HEK293 (cell line): ENCODE measurements around the gene PLEKHG4B.

Source experiments
- CTCF ChIA-PET: fragments of 350-600 bp; formaldehyde crosslinking; extraction: SDS; loops from one replicate; lab custom pipeline; 2021; ENCODE audit warnings: antibody characterized with exemption; lab: Yijun Ruan, JAX
- POLR2A ChIA-PET: fragments of 300-600 bp; formaldehyde crosslinking; extraction: SDS; loops from one replicate; lab custom pipeline; 2020; ENCODE audit warnings: antibody characterized with exemption, inconsistent platforms; lab: Yijun Ruan, JAX
- H3K27ac ChIP-seq: fragments of 200-500 bp; sonication (Bioruptor generic); 2 replicates; pipeline ENCODE4 v1.5.1; 2014; ENCODE audit warnings: low read depth, low read length, control low read depth, inconsistent platforms; ENCODE audit errors: extremely low read depth
- H3K36me3 ChIP-seq, 2 experiments: fragments of 200-500 bp in 1 of 2; sonication (Bioruptor generic) in 1 of 2; 1 replicate in 1 of 2; 2 replicates in 1 of 2; pipeline ENCODE4 v1.5.1; 2014 to 2017; ENCODE audit warnings: inconsistent platforms in 2 of 2, low read length in 2 of 2; ENCODE audit not compliant: control insufficient read depth in 2 of 2, insufficient read depth in 1 of 2
- H3K4me1 ChIP-seq: fragments of 200-500 bp; sonication (Bioruptor generic); 2 replicates; pipeline ENCODE4 v1.5.1; 2014; ENCODE audit warnings: mild to moderate bottlenecking, low read length, inconsistent platforms; ENCODE audit not compliant: control insufficient read depth, insufficient read depth
- H3K4me3 ChIP-seq: 2 replicates; pipeline ENCODE4 v1.5.1; 2011; ENCODE audit warnings: low read depth, mild to moderate bottlenecking, control low read depth, low read length, moderate library complexity
- H3K9me3 ChIP-seq: fragments of 200-500 bp; sonication (Bioruptor generic); 2 replicates; pipeline ENCODE4 v1.5.1; 2014; ENCODE audit warnings: low read depth, low read length, inconsistent platforms; ENCODE audit not compliant: control insufficient read depth, insufficient read depth
- ATF2 ChIP-seq: fragments of 450-650 bp; formaldehyde crosslinking; IDR thresholded peaks from 2 replicates; pipeline ENCODE4 v1.5.1; 2016; ENCODE audit warnings: missing biosample characterization, missing genetic modification characterization, low read depth
- GLI2 ChIP-seq: fragments of 450-650 bp; formaldehyde crosslinking; IDR thresholded peaks from 2 replicates; pipeline ENCODE4; 2017; ENCODE audit warnings: missing biosample characterization, missing genetic modification characterization, low read depth, borderline replicate concordance
- HOXD13 ChIP-seq: sonication (generic); formaldehyde crosslinking; IDR thresholded peaks from 2 replicates; pipeline ENCODE4 v1.8.0; 2022; ENCODE audit warnings: missing genetic modification reagents, borderline replicate concordance
- IKZF3 ChIP-seq: fragments of 450-650 bp; IDR thresholded peaks from 2 replicates; pipeline ENCODE4 v1.5.0; 2018; ENCODE audit warnings: missing biosample characterization, mild to moderate bottlenecking, missing genetic modification characterization, moderate library complexity
- MZF1 ChIP-seq: fragments of 450-650 bp; formaldehyde crosslinking; IDR thresholded peaks from 2 replicates; pipeline ENCODE4 v1.5.1; 2017; ENCODE audit warnings: missing biosample characterization, missing genetic modification characterization, borderline replicate concordance
- PRDM2 ChIP-seq: fragments of 450-650 bp; formaldehyde crosslinking; IDR thresholded peaks from 2 replicates; pipeline ENCODE4 v1.5.1; 2016; ENCODE audit warnings: missing biosample characterization, missing genetic modification characterization, borderline replicate concordance
- SALL2 ChIP-seq: fragments of 450-650 bp; formaldehyde crosslinking; IDR thresholded peaks from 2 replicates; pipeline ENCODE4 v1.5.0; 2017; ENCODE audit warnings: missing biosample characterization, mild to moderate bottlenecking, missing genetic modification characterization, borderline replicate concordance
- ZBTB7A ChIP-seq: fragments of 450-650 bp; formaldehyde crosslinking; IDR thresholded peaks from 2 replicates; pipeline ENCODE4 v1.5.1; 2016; ENCODE audit warnings: low read depth, missing biosample characterization, missing genetic modification characterization
- ZNF132 ChIP-seq: fragments of 450-650 bp; formaldehyde crosslinking; IDR thresholded peaks from 2 replicates; pipeline ENCODE4 v1.5.1; 2017; ENCODE audit warnings: missing biosample characterization, missing genetic modification characterization, borderline replicate concordance
- ZNF16 ChIP-seq: fragments of 450-650 bp; formaldehyde crosslinking; IDR thresholded peaks from 2 replicates; pipeline ENCODE4 v1.5.1; 2016; ENCODE audit warnings: low read depth, missing biosample characterization, missing genetic modification characterization
- ZNF18 ChIP-seq: fragments of 450-650 bp; formaldehyde crosslinking; IDR thresholded peaks from 2 replicates; pipeline ENCODE4 v1.5.1; 2016; ENCODE audit warnings: missing biosample characterization, missing genetic modification characterization
- ZNF488 ChIP-seq: fragments of 450-650 bp; formaldehyde crosslinking; IDR thresholded peaks from 2 replicates; pipeline ENCODE4 v1.5.1; 2016; ENCODE audit warnings: missing biosample characterization, missing genetic modification characterization
- ZNF510 ChIP-seq: fragments of 450-650 bp; formaldehyde crosslinking; IDR thresholded peaks from 2 replicates; pipeline ENCODE4 v1.5.1; 2018; ENCODE audit warnings: mild to moderate bottlenecking, missing genetic modification characterization, missing biosample characterization; ENCODE audit not compliant: insufficient replicate concordance
- ZNF521 ChIP-seq: fragments of 450-650 bp; formaldehyde crosslinking; IDR thresholded peaks from 2 replicates; pipeline ENCODE4 v1.5.1; 2017; ENCODE audit warnings: missing biosample characterization, mild to moderate bottlenecking, missing genetic modification characterization
- ZNF624 ChIP-seq: fragments of 450-650 bp; formaldehyde crosslinking; IDR thresholded peaks from 2 replicates; pipeline ENCODE4 v1.5.1; 2017; ENCODE audit warnings: missing biosample characterization, missing genetic modification characterization
- ZNF837 ChIP-seq: fragments of 450-650 bp; formaldehyde crosslinking; IDR thresholded peaks from 2 replicates; pipeline ENCODE4 v1.5.1; 2016; ENCODE audit warnings: missing biosample characterization, missing genetic modification characterization
- ZSCAN18 ChIP-seq: fragments of 450-650 bp; formaldehyde crosslinking; IDR thresholded peaks from 2 replicates; pipeline ENCODE4 v1.5.1; 2016; ENCODE audit warnings: missing biosample characterization, missing genetic modification characterization
- ZSCAN4 ChIP-seq: fragments of 450-650 bp; formaldehyde crosslinking; IDR thresholded peaks from 2 replicates; pipeline ENCODE4 v1.5.1; 2017; ENCODE audit warnings: missing biosample characterization, missing genetic modification characterization

PLEKHG4B gene

GRCh38 chr5:143041-143440, 51.1 kb downstream of the PLEKHG4B start (continued):
- TF ChIP-seq PRDM2 = no peak
- no peak for TF ChIP-seq ZBTB7A
- TF ChIP-seq SALL2 (tag by site-specific recombination) = no peak
- TF ChIP-seq MZF1 (tag by site-specific recombination) = no peak
- no peak for TF ChIP-seq ZNF837 (tag by site-specific recombination)
- TF ChIP-seq IKZF3 (tag by site-specific recombination) = no peak
- TF ChIP-seq ZNF16 (tag by site-specific recombination) = no peak
- no peak for TF ChIP-seq ZNF488 (tag by site-specific recombination)
- TF ChIP-seq HOXD13 (CRISPR knock-in tag) = no peak

- Histone ChIP-seq H3K9me3 (peaks cover 4% of the 10 kb centered on the region), H3K4me3 (no peak overlapping the region), H3K4me1 (no peaks in the 10 kb centered on the region), H3K27ac (no peak overlapping the region), H3K36me3 (peaks cover 0 to 11% of the 10 kb centered on the region in 2 experiments; a peak in 2 of 3 replicates)
- TF ChIP-seq ZSCAN4 = no peak
- no peak for TF ChIP-seq ZNF521
- no peak for TF ChIP-seq ZNF132
- POLR2A ChIA-PET = no interaction called here
- CTCF ChIA-PET = interaction anchor here (1.0 kb wide), 1 partner anchor 286 kb away, joined by 4 read pairs; no protein-coding TSS in a partner anchor
Measured at GRCh38 chr5:144941-145340, 53.0 kb downstream of the PLEKHG4B start.

GRCh38 chr5:145585-146323, 53.8 kb downstream of the PLEKHG4B start:
- peaks cover 0 to 11% of the 10 kb centered on the region in 2 experiments; a peak in 2 of 3 replicates for H3K36me3 ChIP-seq
- H3K4me1 ChIP-seq = no peaks in the 10 kb centered on the region
- no peak overlapping the region for H3K27ac ChIP-seq
- ChIA-PET POLR2A (no interaction called here), CTCF (interaction anchor here (1.0 kb wide), 1 partner anchor 285 kb away, joined by 4 read pairs; no protein-coding TSS in a partner anchor)
- H3K4me3 ChIP-seq = no peak overlapping the region
- H3K9me3 ChIP-seq = peaks cover 4% of the 10 kb centered on the region
- TF ChIP-seq ZNF624 (tag by site-specific recombination) (no peak), ZNF837 (tag by site-specific recombination) (no peak), ZNF510 (no peak), ZSCAN18 (tag by site-specific recombination) (no peak), GLI2 (tag by site-specific recombination) (no peak), ZNF18 (no peak), ATF2 (tag by site-specific recombination) (no peak)
